ACC112 (cell line): Measurements from ENCODE around the gene BTBD9.

Experiments used
- H2AFZ ChIP-seq: fragments of 200-600 bp; sonication (generic); one replicate; pipeline ENCODE4 v1.6.0; 2017; ENCODE audit warnings: antibody characterized with exemption, low read length; ENCODE audit not compliant: unreplicated experiment
- H3K27ac ChIP-seq: fragments of 200-600 bp; sonication (generic); 2 replicates; pipeline ENCODE4 v1.5.1; 2014; ENCODE audit warnings: low read depth, mild to moderate bottlenecking, antibody characterized with exemption, low read length, moderate library complexity
- H3K27me3 ChIP-seq: fragments of 200-600 bp; sonication (generic); 2 replicates; pipeline ENCODE4 v1.6.1; 2014; ENCODE audit warnings: mild to moderate bottlenecking, antibody characterized with exemption, low read length, moderate library complexity, mixed read lengths; ENCODE audit not compliant: insufficient read depth
- H3K36me3 ChIP-seq: fragments of 200-600 bp; sonication (generic); 2 replicates; pipeline ENCODE4 v1.6.1; 2016; ENCODE audit warnings: mild to moderate bottlenecking, antibody characterized with exemption, low read length, moderate library complexity, mixed read lengths; ENCODE audit not compliant: insufficient read depth
- H3K4me1 ChIP-seq: fragments of 200-600 bp; sonication (generic); one replicate; pipeline ENCODE4 v1.6.1; 2016; ENCODE audit warnings: low read length, mixed read lengths; ENCODE audit not compliant: insufficient read depth, unreplicated experiment, control insufficient read depth
- H3K4me3 ChIP-seq: fragments of 200-600 bp; sonication (generic); 2 replicates; pipeline ENCODE4 v1.5.1; 2014; ENCODE audit warnings: mild to moderate bottlenecking, low read depth, low read length
- H3K79me2 ChIP-seq: fragments of 200-600 bp; sonication (generic); one replicate; pipeline ENCODE4 v1.6.0; 2016; ENCODE audit warnings: low read length; ENCODE audit not compliant: control insufficient read depth, unreplicated experiment, insufficient read depth

BTBD9 gene

DNA sequence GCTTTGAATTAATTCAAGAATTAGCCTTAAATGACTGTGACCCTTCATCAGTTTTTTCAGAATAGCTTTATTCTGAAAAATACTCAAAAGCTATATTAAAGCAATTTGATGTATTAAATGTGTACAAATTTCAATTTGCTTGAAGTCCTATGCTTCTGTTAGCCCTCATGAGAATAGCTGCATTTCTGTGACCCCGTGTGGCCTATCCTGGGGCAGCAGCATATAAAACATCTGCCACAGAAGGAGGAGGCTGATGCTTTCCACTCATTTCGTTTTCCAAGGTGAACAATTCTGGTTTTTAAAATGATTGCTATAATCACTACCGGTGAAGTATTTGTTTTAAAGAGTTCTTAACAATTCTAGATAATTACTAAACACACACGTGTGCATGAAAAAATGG lies 360.3 kb downstream of the BTBD9 start:
- H3K27me3 ChIP-seq = no peaks in the 10 kb centered on the region
- no peak overlapping the region for H2AFZ ChIP-seq
- H3K27ac ChIP-seq = no peak overlapping the region
- H3K79me2 ChIP-seq = no peaks in the 10 kb centered on the region
- H3K36me3 ChIP-seq = no peaks in the 10 kb centered on the region
- peaks cover 19% of the 10 kb centered on the region for H3K4me1 ChIP-seq
- no peak overlapping the region for H3K4me3 ChIP-seq

DNA sequence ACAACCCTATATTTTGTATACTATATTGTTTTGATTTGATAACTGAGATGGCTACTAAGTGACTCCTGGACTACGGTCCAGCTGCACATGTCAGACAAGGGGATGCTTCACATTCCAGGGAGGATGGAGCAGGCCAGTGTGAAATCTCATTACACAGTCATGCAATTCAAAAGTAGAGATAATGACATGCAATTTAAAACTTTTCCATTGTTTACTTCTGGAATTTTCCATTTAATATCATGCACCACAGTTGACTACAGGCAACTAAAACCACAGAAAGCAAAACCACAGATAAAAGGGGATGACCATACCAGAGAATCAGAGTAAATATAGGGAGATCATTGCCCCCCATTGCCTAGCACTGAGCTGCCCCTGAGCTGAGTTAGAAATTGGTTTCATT lies 366.4 kb downstream of the BTBD9 start:
- H3K27ac ChIP-seq = no peak overlapping the region

DNA sequence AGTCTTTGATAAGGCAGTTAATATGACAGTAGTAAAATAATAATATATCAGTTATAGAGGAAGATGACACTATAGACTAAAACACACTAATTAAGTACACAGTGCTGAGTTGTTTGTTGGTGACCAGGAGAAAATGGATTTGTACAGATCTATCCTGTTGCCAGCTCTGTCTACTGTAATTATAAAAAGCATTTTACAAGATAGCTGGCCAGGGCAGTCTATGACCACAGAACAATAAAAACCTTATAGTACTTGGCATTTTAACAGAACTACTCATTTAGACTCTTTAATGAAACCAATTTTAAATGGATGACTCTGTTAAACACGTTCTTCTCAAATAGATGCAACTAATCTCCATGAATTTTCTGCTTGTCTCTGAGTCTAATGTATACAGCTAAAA lies 367.5 kb downstream of the BTBD9 start:
- no peak overlapping the region for H3K4me3 ChIP-seq
- H3K27me3 ChIP-seq = no peaks in the 10 kb centered on the region
- H2AFZ ChIP-seq = no peak overlapping the region
- peaks cover 11% of the 10 kb centered on the region for H3K4me1 ChIP-seq
- no peaks in the 10 kb centered on the region for H3K36me3 ChIP-seq
- H3K79me2 ChIP-seq = no peaks in the 10 kb centered on the region
- H3K27ac ChIP-seq = no peak overlapping the region

More for the DNA sequence above, 366.4 kb downstream of the BTBD9 start:
- Histone ChIP-seq H3K4me1 (peaks cover 11% of the 10 kb centered on the region), H3K4me3 (no peak overlapping the region), H3K79me2 (no peaks in the 10 kb centered on the region), H3K27me3 (no peaks in the 10 kb centered on the region), H2AFZ (no peak overlapping the region), H3K36me3 (no peaks in the 10 kb centered on the region)

DNA sequence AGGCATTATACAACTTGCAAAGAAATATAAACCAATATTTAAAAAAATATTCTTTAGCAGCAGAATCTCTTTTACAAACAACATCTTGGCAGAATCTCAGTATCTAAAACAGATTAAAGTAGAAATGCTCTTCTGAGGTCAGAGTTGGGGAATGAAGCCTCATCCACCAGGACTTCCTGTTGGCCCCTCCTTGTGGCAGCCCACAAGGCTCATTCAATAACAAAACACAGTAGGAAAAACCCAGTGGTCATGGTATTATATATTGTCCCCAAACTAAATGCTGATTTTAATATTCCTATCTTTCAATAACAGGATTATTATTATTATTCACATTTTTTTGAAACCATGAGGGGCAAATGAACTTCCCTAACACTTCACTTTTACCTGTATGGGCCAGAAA lies 368.6 kb downstream of the BTBD9 start:
- H3K4me1 ChIP-seq = peaks cover 11% of the 10 kb centered on the region
- H3K79me2 ChIP-seq = no peaks in the 10 kb centered on the region
- H3K27me3 ChIP-seq = no peaks in the 10 kb centered on the region
- H3K27ac ChIP-seq = no peak overlapping the region
- H2AFZ ChIP-seq = no peak overlapping the region
- H3K36me3 ChIP-seq = no peaks in the 10 kb centered on the region
- no peak overlapping the region for H3K4me3 ChIP-seq

DNA sequence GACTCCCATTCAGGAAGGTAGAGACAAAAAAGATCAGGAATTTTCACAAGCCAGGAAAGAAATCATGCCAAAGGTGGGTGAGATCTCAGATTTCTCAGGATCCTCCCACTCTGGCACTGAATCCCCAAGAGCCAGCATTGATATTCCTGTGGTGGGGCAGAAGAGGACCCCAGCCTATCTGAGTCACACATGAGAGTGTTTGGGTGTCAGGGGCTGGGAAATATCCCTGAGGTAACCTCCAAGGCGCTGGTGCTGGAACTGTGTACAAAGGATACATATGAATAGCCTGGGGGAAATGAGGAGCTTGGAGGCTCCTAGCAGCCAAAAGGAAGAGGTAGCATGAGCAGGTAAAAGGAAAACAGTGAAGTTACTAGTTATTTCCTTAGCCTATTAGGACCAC lies 369.4 kb downstream of the BTBD9 start:
- Histone ChIP-seq H2AFZ (no peak overlapping the region), H3K27me3 (no peaks in the 10 kb centered on the region), H3K36me3 (no peaks in the 10 kb centered on the region), H3K79me2 (no peaks in the 10 kb centered on the region), H3K27ac (no peak overlapping the region), H3K4me1 (peaks cover 11% of the 10 kb centered on the region), H3K4me3 (no peak overlapping the region)

DNA sequence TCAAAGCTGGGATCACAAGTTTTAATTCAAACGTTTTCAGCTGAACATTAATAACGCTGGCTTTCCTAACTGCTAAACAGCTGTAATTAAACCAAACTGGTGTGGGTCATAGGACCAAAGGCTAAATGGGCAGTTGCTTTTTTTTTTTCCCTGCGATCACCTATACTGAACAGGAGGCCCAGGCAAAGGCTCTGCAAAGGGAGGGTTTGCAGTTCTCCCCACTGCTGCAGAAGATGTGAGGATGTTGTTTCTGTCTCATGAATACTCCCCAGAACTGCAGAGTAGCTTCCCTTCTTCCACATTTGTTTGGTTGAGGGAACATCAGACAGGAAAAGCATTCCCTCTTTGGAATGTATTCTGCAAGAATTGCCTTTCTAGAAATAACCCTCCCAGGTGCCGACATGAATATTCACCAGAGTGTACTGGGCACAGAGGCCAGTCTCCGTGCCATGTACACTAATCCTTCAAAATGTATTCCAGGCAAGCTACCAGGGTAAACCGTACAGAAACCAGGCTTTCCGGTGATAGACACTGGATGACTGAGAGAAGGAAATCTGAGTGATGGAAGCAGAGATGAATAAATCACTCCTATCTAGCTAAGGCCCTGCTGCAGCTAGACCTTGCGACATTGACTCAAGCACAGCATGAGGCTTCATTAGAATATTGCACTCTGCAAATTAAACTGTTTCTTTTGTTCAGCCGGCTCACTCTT lies 370.1 kb downstream of the BTBD9 start:
- H3K27ac ChIP-seq = no peak overlapping the region
- no peak overlapping the region for H3K4me3 ChIP-seq
- H3K79me2 ChIP-seq = no peaks in the 10 kb centered on the region
- no peaks in the 10 kb centered on the region for H3K27me3 ChIP-seq
- no peak overlapping the region for H2AFZ ChIP-seq
- no peaks in the 10 kb centered on the region for H3K36me3 ChIP-seq
- peaks cover 11% of the 10 kb centered on the region for H3K4me1 ChIP-seq

DNA sequence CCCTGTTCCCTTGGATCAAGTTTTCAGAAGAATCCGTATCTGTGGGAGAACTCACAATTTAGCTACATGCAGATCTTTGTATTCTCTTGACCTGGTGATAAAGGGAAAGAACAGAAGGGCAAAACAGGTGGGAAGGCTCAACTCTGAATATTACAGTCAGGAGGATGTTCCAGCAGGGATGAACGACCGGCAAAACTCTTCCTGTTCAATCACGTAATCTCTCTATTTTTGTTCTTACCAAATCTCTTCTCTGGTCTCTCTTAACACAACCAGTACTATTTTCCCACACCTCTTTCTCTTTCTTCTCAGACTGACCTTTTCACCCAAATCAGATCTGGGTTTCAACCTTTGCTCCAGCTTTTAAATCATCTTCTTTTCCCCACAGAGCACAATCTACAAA lies 371.4 kb downstream of the BTBD9 start:
- H3K4me1 ChIP-seq = peaks cover 12% of the 10 kb centered on the region
- H3K4me3 ChIP-seq = no peak overlapping the region
- no peaks in the 10 kb centered on the region for H3K27me3 ChIP-seq
- H3K36me3 ChIP-seq = no peaks in the 10 kb centered on the region
- no peaks in the 10 kb centered on the region for H3K79me2 ChIP-seq
- H2AFZ ChIP-seq = no peak overlapping the region
- no peak overlapping the region for H3K27ac ChIP-seq

DNA sequence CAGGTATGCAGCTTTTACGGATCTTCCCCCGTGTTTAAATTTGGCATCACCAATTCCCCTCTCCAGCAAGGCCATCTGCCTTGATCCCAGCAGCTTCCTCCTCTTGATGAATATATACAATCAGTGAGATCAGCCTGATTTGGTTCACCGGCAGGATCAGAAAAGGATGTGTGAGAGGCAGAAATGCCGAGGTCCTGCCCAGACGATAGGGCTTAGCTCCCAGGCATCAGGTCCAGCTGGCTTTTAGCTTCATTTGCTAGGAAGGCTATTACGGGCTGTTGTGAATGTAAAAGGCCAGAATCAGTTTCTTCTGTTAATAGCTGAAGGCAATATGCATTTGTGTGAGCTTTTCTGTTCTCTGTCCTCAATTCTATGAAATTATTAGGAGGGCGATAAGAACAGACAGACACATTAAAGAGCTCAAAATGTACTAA lies 372.8 kb downstream of the BTBD9 start:
- Histone ChIP-seq H3K4me1 (peaks cover 26% of the 10 kb centered on the region), H3K27ac (no peak overlapping the region), H2AFZ (no peak overlapping the region), H3K27me3 (no peaks in the 10 kb centered on the region), H3K36me3 (no peaks in the 10 kb centered on the region), H3K4me3 (no peak overlapping the region), H3K79me2 (no peaks in the 10 kb centered on the region)

DNA sequence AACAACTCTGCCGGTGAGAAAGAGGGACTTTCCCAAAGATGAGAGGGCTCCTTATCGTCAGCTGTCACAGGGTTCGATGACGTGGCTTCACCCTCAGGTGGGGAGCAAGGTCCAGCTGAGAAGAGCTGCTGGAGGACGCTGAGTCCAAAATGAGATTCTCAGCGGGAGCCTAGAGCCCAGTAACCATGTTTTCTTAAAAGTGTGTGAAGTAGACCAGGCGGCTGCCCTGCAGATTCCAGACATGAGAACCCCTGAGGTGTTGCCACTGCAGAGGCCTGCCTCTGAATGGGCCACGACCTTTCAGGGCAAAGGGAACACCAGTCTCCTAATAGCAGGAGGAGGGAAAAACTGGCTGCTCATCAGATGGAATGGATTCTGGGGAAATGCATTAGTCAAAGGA lies 375.1 kb downstream of the BTBD9 start:
- Histone ChIP-seq H3K27me3 (no peaks in the 10 kb centered on the region), H3K36me3 (no peaks in the 10 kb centered on the region), H3K79me2 (no peaks in the 10 kb centered on the region), H2AFZ (no peak overlapping the region), H3K27ac (no peak overlapping the region), H3K4me1 (peaks cover 38% of the 10 kb centered on the region), H3K4me3 (no peak overlapping the region)

DNA sequence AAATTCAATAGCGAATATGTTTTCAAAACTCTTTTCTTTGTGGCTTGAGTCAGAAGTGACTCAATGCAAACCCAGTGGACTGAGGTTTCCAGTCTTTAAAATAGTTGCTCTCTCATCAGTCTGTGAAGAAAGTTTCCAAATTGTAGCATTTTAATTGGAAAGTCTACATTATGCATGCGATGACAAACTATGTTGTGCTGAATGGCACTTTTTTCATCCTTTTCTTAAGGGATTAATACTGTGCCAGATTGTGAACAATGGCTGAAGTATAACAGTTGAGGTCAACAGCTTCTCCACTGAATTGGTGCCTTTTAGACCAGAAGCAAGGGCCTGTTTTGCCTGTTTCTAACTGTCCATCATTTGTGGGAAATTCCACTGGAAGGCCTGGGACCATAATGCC lies 377.1 kb downstream of the BTBD9 start:
- no peaks in the 10 kb centered on the region for H3K36me3 ChIP-seq
- H3K27ac ChIP-seq = peak overlapping the region; percentile 79
- H3K4me3 ChIP-seq = peak overlapping the region; percentile 57
- no peaks in the 10 kb centered on the region for H3K27me3 ChIP-seq
- no peak overlapping the region for H2AFZ ChIP-seq
- H3K4me1 ChIP-seq = peaks cover 46% of the 10 kb centered on the region
- no peaks in the 10 kb centered on the region for H3K79me2 ChIP-seq

DNA sequence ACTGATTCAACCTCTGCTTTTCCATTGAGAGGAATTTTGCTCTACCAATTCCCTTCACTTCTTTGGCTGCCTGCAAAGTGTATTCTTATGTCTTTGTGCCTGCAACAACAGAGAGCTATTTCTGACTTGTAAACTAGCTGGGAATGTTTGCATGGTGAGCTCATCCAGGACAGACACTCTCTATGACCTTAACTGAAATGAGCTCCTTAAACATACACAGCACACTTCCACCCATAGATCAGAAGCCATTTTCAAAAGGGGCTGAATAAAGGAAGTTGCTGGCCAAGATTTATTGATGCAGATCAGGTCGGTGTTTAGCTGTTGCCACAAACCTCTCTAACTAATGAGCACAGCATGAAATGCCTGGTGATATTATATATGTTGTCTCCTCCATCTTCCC lies 377.7 kb downstream of the BTBD9 start:
- peak overlapping the region; percentile 8 for H2AFZ ChIP-seq
- H3K27ac ChIP-seq = peak overlapping the region; percentile 79
- no peaks in the 10 kb centered on the region for H3K79me2 ChIP-seq
- no peaks in the 10 kb centered on the region for H3K36me3 ChIP-seq
- peaks cover 46% of the 10 kb centered on the region for H3K4me1 ChIP-seq
- peak overlapping the region; percentile 57 for H3K4me3 ChIP-seq
- no peaks in the 10 kb centered on the region for H3K27me3 ChIP-seq
